ENCODE results near the gene ITIH6. TPM values are rescaled to one million over a fixed set of nuclear protein-coding genes. Genes with fewer than 3 reads are reported as not detected.

Gene ITIH6
- total RNA-seq, 1 donor from 2014 or later: not detected

- no peak for DNase-seq
- peaks cover 7% of the 10 kb centered on the region for H3K36me3 ChIP-seq
- no peak for TF ChIP-seq CTCF (IDR thresholded peaks at IDR 0.05; ENCODE audit: borderline replicate concordance)
- H3K9me3 ChIP-seq (replicated peaks): no peaks in the 10 kb centered on the region
- no peaks in the 10 kb centered on the region for H3K27me3 ChIP-seq (ENCODE audit: low read depth)
- intact Hi-C loops (cut with micrococcal nuclease): no loop called here
- no peaks in the 10 kb centered on the region for H3K4me1 ChIP-seq
- H3K27ac ChIP-seq (replicated peaks): no peak overlapping the region
- no peak overlapping the region for H3K4me3 ChIP-seq
These were observed 22.7 kb upstream of the ITIH6 start for GRCh38 chrX:54820737-54821136.

DNA sequence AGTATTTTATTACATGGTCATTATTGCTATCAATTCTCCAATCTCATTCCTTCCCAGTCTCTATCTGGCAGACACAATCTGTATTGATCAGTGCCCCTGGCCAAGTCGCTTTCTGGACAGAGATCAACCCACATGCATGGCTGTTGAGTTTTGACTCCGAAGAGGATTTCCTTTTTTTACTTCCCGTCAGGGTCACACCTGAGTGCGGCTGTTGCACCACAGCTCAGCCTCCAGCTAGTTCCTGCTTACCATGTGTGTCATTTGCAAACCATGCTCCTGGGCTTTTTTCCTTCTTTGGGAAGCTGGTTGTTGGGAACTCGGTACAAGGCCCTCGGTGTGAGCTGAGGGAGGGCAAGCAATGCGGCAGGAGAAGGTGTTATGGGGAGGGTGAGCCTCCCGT is 21.1 kb upstream of the ITIH6 start:
- H3K36me3 ChIP-seq: peaks cover 22% of the 10 kb centered on the region
- no peak for TF ChIP-seq CTCF (IDR thresholded peaks at IDR 0.05; ENCODE audit: borderline replicate concordance)
- H3K9me3 ChIP-seq (replicated peaks): no peaks in the 10 kb centered on the region
- no peak overlapping the region for H3K4me3 ChIP-seq
- no peak overlapping the region for H3K27ac ChIP-seq (replicated peaks)
- no peaks in the 10 kb centered on the region for H3K27me3 ChIP-seq (ENCODE audit: low read depth)
- no peaks in the 10 kb centered on the region for H3K4me1 ChIP-seq
- intact Hi-C loops (cut with micrococcal nuclease): no loop called here
- no peak for DNase-seq

DNA sequence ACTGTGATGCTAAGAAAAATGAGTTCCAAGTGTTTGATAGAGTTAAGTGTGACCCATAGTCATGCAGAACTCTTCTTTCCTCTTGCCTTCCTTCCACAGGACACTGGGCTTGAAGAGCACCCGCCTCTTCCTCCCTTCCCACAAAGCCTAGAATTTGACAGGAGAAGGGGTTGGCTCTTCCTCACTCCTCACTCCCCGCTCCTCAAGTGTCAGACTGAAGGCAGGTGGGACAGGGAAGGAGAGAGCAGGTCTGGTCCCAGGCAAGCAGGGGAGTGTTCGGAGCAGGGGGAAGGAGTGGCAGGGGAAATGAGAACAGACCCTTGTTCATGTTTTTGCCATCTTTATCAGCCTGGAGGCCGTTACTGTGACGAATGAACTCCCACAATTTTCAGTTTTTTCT is 20.2 kb upstream of the ITIH6 start:
- Histone ChIP-seq H3K27me3 (ENCODE audit: low read depth) (no peaks in the 10 kb centered on the region), H3K4me3 (no peak overlapping the region), H3K4me1 (no peaks in the 10 kb centered on the region), H3K9me3 (replicated peaks) (no peaks in the 10 kb centered on the region), H3K36me3 (peaks cover 31% of the 10 kb centered on the region), H3K27ac (replicated peaks) (no peak overlapping the region)
- TF ChIP-seq CTCF (IDR thresholded peaks at IDR 0.05; ENCODE audit: borderline replicate concordance): no peak
- no peak for DNase-seq
- intact Hi-C loops (cut with micrococcal nuclease): no loop called here

DNA sequence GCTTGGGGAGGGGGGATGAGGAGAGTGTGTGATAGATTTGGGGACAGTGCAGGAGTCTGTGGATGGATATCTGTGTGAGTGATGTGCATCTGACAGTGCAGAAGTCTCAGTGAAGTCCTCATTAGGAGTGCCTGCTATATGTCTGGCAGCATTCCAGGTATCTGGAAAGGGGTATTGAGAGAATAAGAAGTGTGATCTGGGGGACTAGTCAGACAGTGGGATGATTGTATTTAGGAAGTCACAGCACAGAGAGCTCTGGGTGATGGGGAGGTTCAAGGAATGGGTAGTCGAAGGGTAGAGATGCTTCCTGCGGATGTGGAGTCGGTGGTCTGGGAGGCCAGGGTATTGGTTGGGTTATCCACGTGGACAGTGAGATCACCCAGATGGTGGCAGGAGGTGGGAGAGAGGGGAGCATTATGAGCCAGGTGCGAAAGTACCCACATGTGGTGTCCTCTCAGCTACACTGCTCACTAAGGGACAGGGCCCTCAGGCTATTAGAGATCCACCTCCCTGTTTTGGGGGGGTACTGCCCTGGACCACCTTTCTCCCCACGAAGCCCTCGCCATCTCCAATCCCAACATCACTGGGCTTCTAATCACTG is 19.3 kb upstream of the ITIH6 start:
- TF ChIP-seq CTCF (IDR thresholded peaks at IDR 0.05; ENCODE audit: borderline replicate concordance): no peak

GRCh38 chrX:54812306-54812705 is 14.3 kb upstream of the ITIH6 start:
- no peaks in the 10 kb centered on the region for H3K27me3 ChIP-seq (ENCODE audit: low read depth)
- H3K4me1 ChIP-seq: peaks cover 12% of the 10 kb centered on the region
- H3K9me3 ChIP-seq (replicated peaks): no peaks in the 10 kb centered on the region
- TF ChIP-seq CTCF (IDR thresholded peaks at IDR 0.05; ENCODE audit: borderline replicate concordance): no peak
- no peak overlapping the region for H3K27ac ChIP-seq (replicated peaks)
- peaks cover 64% of the 10 kb centered on the region for H3K36me3 ChIP-seq
- no peak overlapping the region for H3K4me3 ChIP-seq
- intact Hi-C loops (cut with micrococcal nuclease): no loop called here
- no peak for DNase-seq

More for the DNA sequence above, 19.3 kb upstream of the ITIH6 start:
- DNase-seq: no peak
- H3K9me3 ChIP-seq (replicated peaks): no peaks in the 10 kb centered on the region
- no peaks in the 10 kb centered on the region for H3K4me1 ChIP-seq
- H3K4me3 ChIP-seq: no peak overlapping the region
- no peak overlapping the region for H3K27ac ChIP-seq (replicated peaks)
- peaks cover 40% of the 10 kb centered on the region for H3K36me3 ChIP-seq
- H3K27me3 ChIP-seq (ENCODE audit: low read depth): no peaks in the 10 kb centered on the region
- intact Hi-C loops (cut with micrococcal nuclease): no loop called here

Measured in left ventricle myocardium inferior (tissue), 1 donor.